OCI-LY7 (cell line): ENCODE results near the gene KIF4B.

ENCODE experiments used
- EZH2phosphoT487 ChIP-seq: fragments of 200-600 bp; sonication (generic); IDR thresholded peaks from 2 replicates; pipeline ENCODE4 v1.6.1; 2018; ENCODE audit warnings: low read depth, borderline replicate concordance, mild to moderate bottlenecking, mixed run types, antibody characterized with exemption, low read length, moderate library complexity, mixed read lengths
- TF ChIP-seq, protein P1 (sequence below): fragments of 200-600 bp; sonication (generic); conservative IDR thresholded peaks from 2 replicates; pipeline ENCODE4 v1.5.1; 2014; ENCODE audit warnings: mild to moderate bottlenecking, antibody characterized with exemption, low read length, moderate library complexity, mixed read lengths

GRCh38 chr5:154972476-154973080 is 41.0 kb upstream of the KIF4B start:
- TF ChIP-seq, protein P1, sequence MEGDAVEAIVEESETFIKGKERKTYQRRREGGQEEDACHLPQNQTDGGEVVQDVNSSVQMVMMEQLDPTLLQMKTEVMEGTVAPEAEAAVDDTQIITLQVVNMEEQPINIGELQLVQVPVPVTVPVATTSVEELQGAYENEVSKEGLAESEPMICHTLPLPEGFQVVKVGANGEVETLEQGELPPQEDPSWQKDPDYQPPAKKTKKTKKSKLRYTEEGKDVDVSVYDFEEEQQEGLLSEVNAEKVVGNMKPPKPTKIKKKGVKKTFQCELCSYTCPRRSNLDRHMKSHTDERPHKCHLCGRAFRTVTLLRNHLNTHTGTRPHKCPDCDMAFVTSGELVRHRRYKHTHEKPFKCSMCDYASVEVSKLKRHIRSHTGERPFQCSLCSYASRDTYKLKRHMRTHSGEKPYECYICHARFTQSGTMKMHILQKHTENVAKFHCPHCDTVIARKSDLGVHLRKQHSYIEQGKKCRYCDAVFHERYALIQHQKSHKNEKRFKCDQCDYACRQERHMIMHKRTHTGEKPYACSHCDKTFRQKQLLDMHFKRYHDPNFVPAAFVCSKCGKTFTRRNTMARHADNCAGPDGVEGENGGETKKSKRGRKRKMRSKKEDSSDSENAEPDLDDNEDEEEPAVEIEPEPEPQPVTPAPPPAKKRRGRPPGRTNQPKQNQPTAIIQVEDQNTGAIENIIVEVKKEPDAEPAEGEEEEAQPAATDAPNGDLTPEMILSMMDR, result peak; percentile 75
- TF ChIP-seq EZH2phosphoT487, result no peak
